Liver (tissue), 9 donors: Measurements from ENCODE around the gene GK2. TPM values are rescaled to one million over a fixed set of nuclear protein-coding genes. Genes with fewer than 3 reads are reported as not detected.

Experiments
- DNase-seq: peaks from one replicate; pipeline ENCODE4 v3.0.0-alpha.2; 2017; ENCODE audit warnings: low spot score
- H3K27ac ChIP-seq, 2 donors: one replicate each; pipeline ENCODE4 v1.7.0; 2013; ENCODE audit warnings: inconsistent platforms in 2 of 2, low read length in 2 of 2, control low read depth in 1 of 2, low read depth in 1 of 2, mild to moderate bottlenecking in 1 of 2
- H3K27me3 ChIP-seq, 4 donors: one replicate each; pipeline versions ENCODE4 v1.6.1 to v1.7.0; 2013; ENCODE audit warnings: low read length in 3 of 4, inconsistent platforms in 1 of 4, mild to moderate bottlenecking in 1 of 4, moderate library complexity in 1 of 4; ENCODE audit not compliant: control insufficient read depth in 4 of 4, insufficient read depth in 4 of 4
- H3K36me3 ChIP-seq, 4 donors: one replicate each; pipeline versions ENCODE4 v1.6.1 to v1.7.0; 2013; ENCODE audit warnings: low read length in 3 of 4, mild to moderate bottlenecking in 3 of 4, low read depth in 1 of 4, moderate library complexity in 1 of 4; ENCODE audit not compliant: control insufficient read depth in 4 of 4, insufficient read depth in 3 of 4
- H3K4me1 ChIP-seq, 4 donors: one replicate each; pipeline versions ENCODE4 v1.6.1 to v1.7.0; 2013; ENCODE audit warnings: low read length in 3 of 4, mild to moderate bottlenecking in 3 of 4, moderate library complexity in 1 of 4; ENCODE audit not compliant: control insufficient read depth in 4 of 4, insufficient read depth in 4 of 4
- H3K4me3 ChIP-seq, 3 donors: one replicate each; pipeline versions ENCODE4 v1.6.1 to v1.7.0; 2013; ENCODE audit warnings: low read length in 3 of 3, control low read depth in 1 of 3, low read depth in 1 of 3, mild to moderate bottlenecking in 1 of 3
- H3K9ac ChIP-seq, 2 donors: one replicate each; pipeline ENCODE4 v1.7.0; 2013; ENCODE audit warnings: low read length in 2 of 2, mild to moderate bottlenecking in 2 of 2, moderate library complexity in 2 of 2, control low read depth in 1 of 2, low read depth in 1 of 2
- H3K9me3 ChIP-seq, 4 donors: one replicate each; pipeline versions ENCODE4 v1.6.1 to v1.7.0; 2013; ENCODE audit warnings: low read length in 3 of 4; ENCODE audit not compliant: control insufficient read depth in 4 of 4
- ATF3 ChIP-seq: IDR thresholded peaks from 2 replicates; pipeline ENCODE4 v1.6.1; 2016; ENCODE audit warnings: antibody characterized with exemption
- CTCF ChIP-seq: fragments of 150-350 bp; IDR thresholded peaks from 2 replicates; pipeline ENCODE4 v1.5.1; 2017; ENCODE audit warnings: improper control_type of control experiment, low read depth, low read length; ENCODE audit not compliant: missing input control
- EGR1 ChIP-seq, 2 donors: IDR thresholded peaks; 2 replicates each; pipeline ENCODE4 v1.6.1; 2016 to 2018; ENCODE audit warnings: antibody characterized with exemption in 2 of 2, low read depth in 2 of 2
- FOXA1 ChIP-seq: IDR thresholded peaks from 2 replicates; pipeline ENCODE4 v1.6.1; 2016; ENCODE audit warnings: antibody characterized with exemption
- FOXA2 ChIP-seq: IDR thresholded peaks from 2 replicates; pipeline ENCODE4 v1.6.1; 2016; ENCODE audit warnings: antibody characterized with exemption
- GABPA ChIP-seq, 2 donors: IDR thresholded peaks in 1 of 2; conservative IDR thresholded peaks in 1 of 2; 2 replicates each; pipeline ENCODE4 v1.6.1; 2016; ENCODE audit warnings: antibody characterized with exemption in 2 of 2, mild to moderate bottlenecking in 1 of 2, moderate library complexity in 1 of 2
- HNF4A ChIP-seq, 2 donors: conservative IDR thresholded peaks; 2 replicates each; pipeline ENCODE4 v1.6.1; 2016; ENCODE audit warnings: antibody characterized with exemption in 2 of 2, mild to moderate bottlenecking in 2 of 2
- HNF4G ChIP-seq: IDR thresholded peaks from 2 replicates; pipeline ENCODE4 v1.6.1; 2016; ENCODE audit warnings: antibody characterized with exemption
- JUND ChIP-seq, 2 donors: IDR thresholded peaks; 2 replicates each; pipeline ENCODE4 v1.6.1; 2016; ENCODE audit warnings: antibody characterized with exemption in 2 of 2
- MAX ChIP-seq: IDR thresholded peaks from 2 replicates; pipeline ENCODE4 v1.6.1; 2016; ENCODE audit warnings: antibody characterized with exemption
- NR2F2 ChIP-seq: IDR thresholded peaks from 2 replicates; pipeline ENCODE4 v1.6.1; 2016; ENCODE audit warnings: antibody characterized with exemption
- RAD21 ChIP-seq, 2 donors: IDR thresholded peaks; 2 replicates each; pipeline ENCODE4 v1.6.1; 2016; ENCODE audit warnings: antibody characterized with exemption in 2 of 2, mild to moderate bottlenecking in 2 of 2
- REST ChIP-seq: IDR thresholded peaks from 2 replicates; pipeline ENCODE4 v1.6.1; 2016; ENCODE audit warnings: antibody characterized with exemption, mild to moderate bottlenecking
- SP1 ChIP-seq: IDR thresholded peaks from 2 replicates; pipeline ENCODE4 v1.6.1; 2018; ENCODE audit warnings: antibody characterized with exemption, mild to moderate bottlenecking
- TAF1 ChIP-seq: conservative IDR thresholded peaks from 2 replicates; pipeline ENCODE4 v1.6.1; 2016; ENCODE audit warnings: antibody characterized with exemption, mild to moderate bottlenecking
- YY1 ChIP-seq: IDR thresholded peaks from 2 replicates; pipeline ENCODE4 v1.6.1; 2016; ENCODE audit warnings: antibody characterized with exemption, mild to moderate bottlenecking
- WGBS: extraction: QIAGEN DNeasy Blood & Tissue Kit; methylation state at CpG from one replicate; pipeline ENCODE4 v1.1.7; 2013; 5-methylcytosine and 5-hydroxymethylcytosine counted together
- polyA plus RNA-seq, 2 donors: library from polyadenylated mRNA; stranded (reverse) in 1 of 2; unstranded in 1 of 2; fragments of 200-250 nt in 1 of 2; fragments of >200 nt in 1 of 2; fragmentation: Nextera tagmentation in 1 of 2; extraction: Ambion mirVana in 1 of 2; gene quantifications; one replicate each; pipeline versions ENCODE4 v1.2.1 to v1.2.3, GENCODE V29; 2013 to 2015
- total RNA-seq, 2 donors: library from RNA; depleted of rRNA; stranded (reverse); fragments of >200 nt; gene quantifications; one replicate each; pipeline ENCODE4 v1.2.3, GENCODE V29; 2014
- donor health status: healthy.
- donor health status: healthy.
- donor health status: healthy.
- donor health status: healthy.
- donor health status: healthy.

GK2 gene
- total and polyA plus RNA-seq, 4 donors: not detected

GRCh38 chr4:79425586-79425985 is 17.6 kb upstream of the GK2 start:
- TF ChIP-seq GABPA (IDR thresholded peaks at IDR 0.05 in 1 of 2, conservative IDR thresholded peaks at IDR 0.05 in 1 of 2): no peak
- no peak for TF ChIP-seq FOXA2
- TF ChIP-seq MAX: no peak
- TF ChIP-seq FOXA1: no peak
- TF ChIP-seq RAD21 (IDR thresholded peaks at IDR 0.05): no peak
- no peak for TF ChIP-seq JUND (IDR thresholded peaks at IDR 0.05)
- TF ChIP-seq HNF4A (conservative IDR thresholded peaks at IDR 0.05): no peak
- no peak for TF ChIP-seq YY1
- peaks cover 0 to 2% (median 0%) of the 10 kb centered on the region in 4 donors for H3K9me3 ChIP-seq
- no peak for DNase-seq
- H3K4me1 ChIP-seq: no peaks in the 10 kb centered on the region
- 46% methylated on average over 1 of the region's 1 CpG for WGBS
- H3K4me3 ChIP-seq: no peak overlapping the region
- H3K27me3 ChIP-seq: peaks cover 0 to 5% (median under 1%) of the 10 kb centered on the region in 4 donors
- no peaks in the 10 kb centered on the region for H3K36me3 ChIP-seq
- H3K9ac ChIP-seq: no peak overlapping the region
- no peak overlapping the region for H3K27ac ChIP-seq

- no peak for DNase-seq
- TF ChIP-seq EGR1 (IDR thresholded peaks at IDR 0.05; ENCODE audit: low read depth in 2 of 2) (no peak), RAD21 (IDR thresholded peaks at IDR 0.05) (no peak), TAF1 (no peak), SP1 (no peak), ATF3 (no peak), GABPA (IDR thresholded peaks at IDR 0.05 in 1 of 2, conservative IDR thresholded peaks at IDR 0.05 in 1 of 2) (no peak), FOXA1 (no peak)
- Histone ChIP-seq H3K9ac (no peak overlapping the region), H3K27ac (no peak overlapping the region), H3K4me3 (no peak overlapping the region), H3K9me3 (peaks cover 0 to 2% (median under 1%) of the 10 kb centered on the region in 4 donors), H3K27me3 (peaks cover 0 to 5% (median under 1%) of the 10 kb centered on the region in 4 donors), H3K4me1 (no peaks in the 10 kb centered on the region), H3K36me3 (no peaks in the 10 kb centered on the region)
- 53% methylated on average over 2 of the region's 2 CpGs for WGBS
Observed at GRCh38 chr4:79421483-79421882, 13.5 kb upstream of the GK2 start.

- no peak overlapping the region for H3K4me3 ChIP-seq
- TF ChIP-seq CTCF (no peak), HNF4G (no peak), MAX (no peak), YY1 (no peak), NR2F2 (no peak), TAF1 (no peak), GABPA (IDR thresholded peaks at IDR 0.05 in 1 of 2, conservative IDR thresholded peaks at IDR 0.05 in 1 of 2) (no peak), REST (no peak)
- no peaks in the 10 kb centered on the region for H3K4me1 ChIP-seq
- WGBS: 80% methylated on average over 3 of the region's 3 CpGs
- H3K27ac ChIP-seq: no peak overlapping the region
- no peaks in the 10 kb centered on the region for H3K36me3 ChIP-seq
- H3K9me3 ChIP-seq: no peaks in the 10 kb centered on the region
- DNase-seq: no peak
- no peak overlapping the region for H3K9ac ChIP-seq
- no peaks in the 10 kb centered on the region for H3K27me3 ChIP-seq
Observed at GRCh38 chr4:79413886-79414285, 5.9 kb upstream of the GK2 start.
